Adrenal gland (tissue), 12 donors: ENCODE measurements around the gene ATF6. TPM values are rescaled to one million over a fixed set of nuclear protein-coding genes. Genes with fewer than 3 reads are reported as not detected.

Experiments used
- DNase-seq, 7 donors: peaks; one replicate each; pipeline ENCODE4 v3.0.0-alpha.2; 2019 to 2020
- H3K27ac ChIP-seq, 5 donors: fragments of 200-600 bp; sonication (generic) in 4 of 5; 1 replicate in 3 of 5; 2 replicates in 2 of 5; pipeline versions ENCODE4 v1.5.1 to v1.8.0; 2016 to 2020; ENCODE audit warnings: mild to moderate bottlenecking in 1 of 5
- H3K27me3 ChIP-seq: fragments of 200-600 bp; 2 replicates; pipeline ENCODE4 v1.8.0; 2021
- H3K36me3 ChIP-seq, 2 donors: fragments of 200-600 bp; replicated peaks in 1 of 2; 1 replicate in 1 of 2; 2 replicates in 1 of 2; pipeline versions ENCODE4 v1.5.1 to v1.8.0; 2018 to 2022
- H3K4me1 ChIP-seq, 2 donors: fragments of 200-600 bp; replicated peaks in 1 of 2; 1 replicate in 1 of 2; 2 replicates in 1 of 2; pipeline versions ENCODE4 v1.5.1 to v1.8.0; 2018 to 2021
- H3K4me3 ChIP-seq, 4 donors: fragments of 200-600 bp; sonication (generic) in 3 of 4; one replicate each; pipeline ENCODE4 v1.5.1; 2016 to 2018
- H3K9me3 ChIP-seq, 3 donors: fragments of 200-600 bp; sonication (generic) in 1 of 3; replicated peaks in 1 of 3; 1 replicate in 2 of 3; 2 replicates in 1 of 3; pipeline versions ENCODE4 v1.5.1 to v1.8.0; 2016 to 2021
- POLR2A ChIP-seq, 2 donors: fragments of 450-650 bp; IDR thresholded peaks; one replicate each; pipeline ENCODE4 v1.6.1; 2017; ENCODE audit warnings: antibody characterized with exemption in 2 of 2, mild to moderate bottlenecking in 2 of 2, moderate library complexity in 1 of 2
- WGBS, 4 donors: extraction: QIAGEN DNeasy Blood & Tissue Kit in 2 of 4; methylation state at CpG; one replicate each; pipeline versions ENCODE4 v1.1.5 to v1.1.7; 2013 to 2017; 5-methylcytosine and 5-hydroxymethylcytosine counted together
- intact Hi-C, 2 donors: fragments of 100-400 bp; cut with DNase I; formaldehyde crosslinking; loops; one replicate each; pipeline versions ENCODE4 v1.14.1 to v1.15.0; 2022 to 2023
- polyA plus RNA-seq, 3 donors: library from polyadenylated mRNA; stranded (reverse); fragments of 200-250 nt in 2 of 3; fragments of 350-450 nt in 1 of 3; fragmentation: Illumina TruSeq in 1 of 3; extraction: RNeasy Lipid Tissue Mini Kit (QIAGEN cat#74804) in 1 of 3; gene quantifications; one replicate each; pipeline ENCODE4 v1.2.3, GENCODE V29; 2013 to 2014
- total RNA-seq, 9 donors: library from RNA; depleted of rRNA in 4 of 9; stranded (reverse); fragments of >200 nt in 4 of 9; fragments of 120-200 nt in 1 of 9; fragmentation: NEBNext Ultra II Directional in 1 of 9; extraction: Animal tissue kit (Norgen Biotek cat#: 25700) in 1 of 9; gene quantifications; one replicate each; pipeline versions ENCODE4 v1.1.0 to v1.2.4, GENCODE V29; 2013 to 2023
- TF ChIP-seq, protein P1 (sequence below), 6 experiments: fragments of 450-650 bp in 4 of 6; fragments of 200-600 bp in 2 of 6; sonication (generic) in 1 of 6; IDR thresholded peaks; 1 replicate in 5 of 6; 2 replicates in 1 of 6; pipeline versions ENCODE4 v1.5.1 to v1.8.0; 2016 to 2021; ENCODE audit warnings: antibody characterized with exemption in 6 of 6, mild to moderate bottlenecking in 2 of 6, moderate library complexity in 1 of 6
- donor health status: healthy with polysubstance abuse.
- donor health status: Bipolar disorder and iron deficiency.
- donor health status: DM: yes; HTN: yes; CAD: no.
- donor health status: DM: no; HTN: no; CAD: no.
- donor health status: DM: no; HTN: no; CAD: no.
- donor health status: DM: yes; HTN: yes; CAD: no.

The ATF6 gene
- total and polyA plus RNA-seq, 12 donors = 3.5 to 34.2 (median 28.0) TPM

DNA sequence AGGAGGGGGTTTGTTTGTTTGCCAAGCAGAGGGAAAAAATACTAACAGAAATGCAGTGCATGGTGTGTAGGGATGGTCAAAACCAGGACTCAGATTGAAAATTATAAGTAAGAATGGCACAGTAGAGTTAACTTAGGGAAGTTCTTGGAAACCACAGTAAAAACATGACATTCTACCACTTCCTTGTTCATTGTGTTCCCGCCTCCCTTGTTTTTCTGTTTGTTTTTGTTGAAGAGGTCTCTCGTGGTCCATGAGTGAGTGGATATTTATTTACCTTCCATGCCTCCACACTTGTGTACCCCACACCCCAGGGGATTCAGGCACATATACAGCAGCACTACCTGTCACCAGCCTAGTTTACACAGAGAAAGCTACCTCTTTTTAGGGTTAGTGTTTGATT, 187.9 kb downstream of the ATF6 start:
- no peak for TF ChIP-seq POLR2A (IDR thresholded peaks at IDR 0.05)
- TF ChIP-seq, protein P1, sequence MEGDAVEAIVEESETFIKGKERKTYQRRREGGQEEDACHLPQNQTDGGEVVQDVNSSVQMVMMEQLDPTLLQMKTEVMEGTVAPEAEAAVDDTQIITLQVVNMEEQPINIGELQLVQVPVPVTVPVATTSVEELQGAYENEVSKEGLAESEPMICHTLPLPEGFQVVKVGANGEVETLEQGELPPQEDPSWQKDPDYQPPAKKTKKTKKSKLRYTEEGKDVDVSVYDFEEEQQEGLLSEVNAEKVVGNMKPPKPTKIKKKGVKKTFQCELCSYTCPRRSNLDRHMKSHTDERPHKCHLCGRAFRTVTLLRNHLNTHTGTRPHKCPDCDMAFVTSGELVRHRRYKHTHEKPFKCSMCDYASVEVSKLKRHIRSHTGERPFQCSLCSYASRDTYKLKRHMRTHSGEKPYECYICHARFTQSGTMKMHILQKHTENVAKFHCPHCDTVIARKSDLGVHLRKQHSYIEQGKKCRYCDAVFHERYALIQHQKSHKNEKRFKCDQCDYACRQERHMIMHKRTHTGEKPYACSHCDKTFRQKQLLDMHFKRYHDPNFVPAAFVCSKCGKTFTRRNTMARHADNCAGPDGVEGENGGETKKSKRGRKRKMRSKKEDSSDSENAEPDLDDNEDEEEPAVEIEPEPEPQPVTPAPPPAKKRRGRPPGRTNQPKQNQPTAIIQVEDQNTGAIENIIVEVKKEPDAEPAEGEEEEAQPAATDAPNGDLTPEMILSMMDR (IDR thresholded peaks at IDR 0.05) = no peak
- Histone ChIP-seq H3K9me3 (no peaks in the 10 kb centered on the region), H3K36me3 (peaks cover 0 to 9% of the 10 kb centered on the region in 2 donors), H3K4me1 (peaks cover 0 to 25% of the 10 kb centered on the region in 2 donors), H3K27ac (no peak overlapping the region), H3K27me3 (no peaks in the 10 kb centered on the region), H3K4me3 (no peak overlapping the region)
- intact Hi-C loops = no loop called here
- 53 to 67% (median 61%) methylated on average over 2 of the region's 2 CpGs for WGBS, 4 donors
- DNase-seq = no peak

DNA sequence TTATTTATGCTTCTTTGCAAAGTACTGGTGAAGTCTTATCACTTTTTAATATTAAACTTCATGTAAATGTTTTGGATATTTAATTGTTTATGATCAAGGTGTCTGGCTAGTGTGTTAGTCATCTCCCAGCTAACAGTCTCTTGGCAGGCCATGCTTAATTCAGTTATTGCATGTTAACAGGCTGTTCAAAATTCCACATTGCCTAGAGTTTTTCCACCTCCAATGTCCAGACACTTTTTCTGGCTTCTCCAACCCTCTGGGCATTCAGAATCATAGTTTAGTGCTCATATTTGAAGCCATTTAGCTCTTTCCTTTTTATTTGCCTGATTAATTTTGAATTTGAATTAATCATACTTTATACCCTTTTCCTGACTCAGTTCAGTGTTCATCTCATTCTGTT, 188.3 kb downstream of the ATF6 start:
- Histone ChIP-seq H3K9me3 (no peaks in the 10 kb centered on the region), H3K27ac (no peak overlapping the region), H3K4me1 (peaks cover 0 to 23% of the 10 kb centered on the region in 2 donors), H3K4me3 (no peak overlapping the region), H3K27me3 (no peaks in the 10 kb centered on the region), H3K36me3 (peaks cover 0 to 10% of the 10 kb centered on the region in 2 donors)
- DNase-seq = no peak
- intact Hi-C loops = no loop called here
- no peak for TF ChIP-seq POLR2A (IDR thresholded peaks at IDR 0.05)
- TF ChIP-seq, protein P1 (IDR thresholded peaks at IDR 0.05) = no peak

DNA sequence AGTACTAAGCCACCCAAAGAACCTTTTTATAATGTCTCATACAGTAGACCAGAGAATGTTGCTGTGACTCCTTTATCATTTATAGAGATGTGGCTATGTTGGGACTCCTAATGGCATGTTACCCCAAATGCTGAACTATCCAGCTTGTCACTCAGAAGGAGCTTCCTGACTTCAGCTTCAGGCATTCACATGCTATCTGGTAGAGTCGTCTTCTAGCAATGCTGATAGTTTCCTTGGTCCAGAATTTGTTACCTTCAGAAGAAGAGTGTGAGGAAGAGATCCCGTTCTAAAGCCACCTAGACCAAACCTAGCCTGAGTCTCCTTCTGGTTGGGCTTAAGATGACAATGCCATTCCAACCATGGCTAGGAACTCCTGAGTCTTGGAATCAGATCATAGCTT, 189.5 kb downstream of the ATF6 start:
- Histone ChIP-seq H3K4me1 (peaks cover 0 to 15% of the 10 kb centered on the region in 2 donors), H3K9me3 (no peaks in the 10 kb centered on the region), H3K27ac (no peak overlapping the region), H3K27me3 (no peaks in the 10 kb centered on the region), H3K4me3 (no peak overlapping the region), H3K36me3 (peaks cover 0 to 10% of the 10 kb centered on the region in 2 donors)
- intact Hi-C loops = no loop called here
- no peak for DNase-seq
- TF ChIP-seq, protein P1 (IDR thresholded peaks at IDR 0.05) = no peak
- no peak for TF ChIP-seq POLR2A (IDR thresholded peaks at IDR 0.05)
- 91 to 100% (median 99%) methylated on average over 2 of the region's 2 CpGs for WGBS, 4 donors

DNA sequence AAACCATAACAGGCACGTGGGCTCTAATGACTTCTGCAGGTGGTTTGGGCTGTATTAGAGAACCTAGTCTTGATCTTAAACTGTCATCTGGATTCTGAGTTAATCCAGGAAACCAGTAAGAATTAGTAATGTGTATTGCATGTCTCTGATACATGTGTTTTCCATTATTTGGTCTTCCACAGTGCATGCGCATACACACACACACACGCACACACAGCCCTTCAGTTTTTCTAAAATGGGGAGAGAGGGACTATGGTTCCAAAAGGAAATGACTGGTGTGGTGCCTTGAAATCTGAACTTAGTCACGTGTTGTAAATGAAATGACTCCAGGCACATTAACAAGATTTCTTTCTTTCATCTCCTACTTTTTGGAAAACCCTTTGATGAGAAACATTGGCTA, 190.0 kb downstream of the ATF6 start:
- H3K27me3 ChIP-seq = no peaks in the 10 kb centered on the region
- intact Hi-C loops = no loop called here
- no peak overlapping the region for H3K27ac ChIP-seq
- H3K9me3 ChIP-seq = no peaks in the 10 kb centered on the region
- H3K4me1 ChIP-seq = peaks cover 0 to 16% of the 10 kb centered on the region in 2 donors
- WGBS, 4 donors = 91 to 97% (median 94%) methylated on average over 4 of the region's 4 CpGs
- TF ChIP-seq POLR2A (IDR thresholded peaks at IDR 0.05) = no peak
- TF ChIP-seq, protein P1 (IDR thresholded peaks at IDR 0.05) = no peak
- H3K36me3 ChIP-seq = peaks cover 0 to 10% of the 10 kb centered on the region in 2 donors
- no peak overlapping the region for H3K4me3 ChIP-seq
- DNase-seq = no peak
